Measurements from ENCODE around the gene MIGA1.
"Not testable (repeated sequence)": the region's sequence is repeated elsewhere in the genome, so short reads cannot be mapped to it uniquely, and the experiment has no call there.

MIGA1 gene

GRCh38 chr1:77857552-77857951 is 78.1 kb downstream of the MIGA1 start:
- no peak for DNase-seq

GRCh38 chr1:77858725-77859124 is 79.3 kb downstream of the MIGA1 start:
- no peak for DNase-seq

GRCh38 chr1:77859248-77859647 is 79.8 kb downstream of the MIGA1 start:
- no peak for DNase-seq

GRCh38 chr1:77866296-77866695 is 86.8 kb downstream of the MIGA1 start:
- DNase-seq = no peak

GRCh38 chr1:77872645-77873044 is 93.2 kb downstream of the MIGA1 start:
- no peak for DNase-seq

GRCh38 chr1:77873461-77873860 is 94.0 kb downstream of the MIGA1 start:
- DNase-seq = no peak

GRCh38 chr1:77874804-77875445 is 95.5 kb downstream of the MIGA1 start:
- DNase-seq = no peak

- DNase-seq = no peak
Measured at GRCh38 chr1:77876884-77877283, 97.4 kb downstream of the MIGA1 start.

- DNase-seq = no peak
Measured at GRCh38 chr1:77881061-77881460, 101.6 kb downstream of the MIGA1 start.

GRCh38 chr1:77882411-77882810 is 103.0 kb downstream of the MIGA1 start:
- no peak for DNase-seq

GRCh38 chr1:77888081-77888780 is 108.8 kb downstream of the MIGA1 start, which contains the start of gene NEXN:
NEXN (plus strand) TSS chr1:77888624; CDS start chr1:77916107, 27,483 bp downstream.
- no peak for DNase-seq

GRCh38 chr1:77888781-77889642 is 109.6 kb downstream of the MIGA1 start:
- DNase-seq = no peak

- no peak for DNase-seq
Measured at GRCh38 chr1:77889671-77890070, 110.2 kb downstream of the MIGA1 start.

GRCh38 chr1:77891200-77891599 is 111.8 kb downstream of the MIGA1 start:
- DNase-seq = no peak

- no peak for DNase-seq
Measured at GRCh38 chr1:77899647-77900320, 120.3 kb downstream of the MIGA1 start.

GRCh38 chr1:77900687-77901293 is 121.3 kb downstream of the MIGA1 start:
- DNase-seq = no peak

- no peak for DNase-seq
Measured at GRCh38 chr1:77905603-77906002, 126.2 kb downstream of the MIGA1 start.

- no peak for DNase-seq
Measured at GRCh38 chr1:77906019-77906545, 126.6 kb downstream of the MIGA1 start.

- no peak for DNase-seq
Measured at GRCh38 chr1:77906624-77907023, 127.2 kb downstream of the MIGA1 start.

- DNase-seq = no peak
Measured at GRCh38 chr1:77910116-77910515, 130.7 kb downstream of the MIGA1 start.

GRCh38 chr1:77918918-77919317 is 139.5 kb downstream of the MIGA1 start:
- DNase-seq = not testable (repeated sequence)

GRCh38 chr1:77925518-77925917 is 146.1 kb downstream of the MIGA1 start:
- DNase-seq = no peak
